AG04450 (cell line): Measurements from ENCODE around the gene PCBP4. TPM values are rescaled to one million over a fixed set of nuclear protein-coding genes. Genes with fewer than 3 reads are reported as not detected.

Experiments
- CTCF ChIA-PET: fragments of 300-600, 350-600 bp; formaldehyde crosslinking; extraction: SDS; loops from one replicate; lab custom pipeline; 2022; ENCODE audit warnings: antibody characterized with exemption, inconsistent platforms; lab: Charles Lee
- POLR2A ChIA-PET: fragments of 350-600 bp; formaldehyde crosslinking; extraction: SDS; loops from one replicate; lab custom pipeline; 2021; ENCODE audit warnings: antibody characterized with exemption, inconsistent platforms; lab: Yijun Ruan, JAX
- DNase-seq: peaks from one replicate; pipeline ENCODE4 v3.0.0-alpha.2; 2011; ENCODE audit warnings: low read depth, low spot score
- H3K27ac ChIP-seq: one replicate; pipeline ENCODE4 v1.5.1; 2012; ENCODE audit warnings: low read depth, low read length, control low read depth
- H3K27me3 ChIP-seq: one replicate; pipeline ENCODE4 v1.6.0; 2012; ENCODE audit warnings: low read length; ENCODE audit not compliant: control insufficient read depth, insufficient read depth
- H3K4me3 ChIP-seq: 2 replicates; pipeline ENCODE4 v1.5.1; 2011; ENCODE audit warnings: mild to moderate bottlenecking, low read depth, low read length, control low read depth
- H3K9me3 ChIP-seq: 2 replicates; pipeline ENCODE4 v1.5.1; 2012; ENCODE audit warnings: low read length; ENCODE audit not compliant: control insufficient read depth, insufficient read depth
- CTCF ChIP-seq: IDR thresholded peaks from 2 replicates; pipeline ENCODE4 v1.5.1; 2011; ENCODE audit warnings: low read depth, low read length, control low read depth, inconsistent platforms
- polyA plus RNA-seq: library from polyadenylated mRNA; depleted of rRNA; stranded (reverse); fragments of >200 nt; gene quantifications from 2 replicates; pipeline ENCODE4 v1.2.3, GENCODE V29; 2011

PCBP4 gene
- polyA plus RNA-seq, 1 experiment, result 54.6 TPM

- CTCF ChIA-PET, result interaction anchor here (1.4 to 1.7 kb wide), 2 partner anchors 10 to 109 kb away, joined by 3 to 5 read pairs; no protein-coding TSS in a partner anchor
- POLR2A ChIA-PET, result interaction anchor here (0.8 kb wide), 1 partner anchor 17 kb away, joined by 3 read pairs; the partner anchor contains the start of gene RPL29
- no peak for TF ChIP-seq CTCF
Observed at GRCh38 chr3:52012699-52013098, 45.4 kb upstream of the PCBP4 start.

GRCh38 chr3:52010431-52010830, 43.2 kb upstream of the PCBP4 start:
- TF ChIP-seq CTCF, result no peak
- H3K9me3 ChIP-seq, result no peaks in the 10 kb centered on the region
- DNase-seq, result no peak
- CTCF ChIA-PET, result no interaction called here
- POLR2A ChIA-PET, result no interaction called here
- no peak overlapping the region for H3K27ac ChIP-seq
- H3K4me3 ChIP-seq, result no peak overlapping the region
- peaks cover 3% of the 10 kb centered on the region for H3K27me3 ChIP-seq

More at GRCh38 chr3:52012699-52013098, 45.4 kb upstream of the PCBP4 start:
- no peak for DNase-seq
- Histone ChIP-seq H3K27me3 (peaks cover 3% of the 10 kb centered on the region), H3K4me3 (no peak overlapping the region), H3K27ac (no peak overlapping the region), H3K9me3 (no peaks in the 10 kb centered on the region)

GRCh38 chr3:52007291-52007690, 40.0 kb upstream of the PCBP4 start:
- H3K9me3 ChIP-seq, result no peaks in the 10 kb centered on the region
- no peak for DNase-seq
- CTCF ChIA-PET, result interaction anchor here (7.4 kb wide), 2 partner anchors 114 to 140 kb away, joined by 138 to 142 read pairs; no protein-coding TSS in a partner anchor
- no peak overlapping the region for H3K27ac ChIP-seq
- H3K27me3 ChIP-seq, result peaks cover 5% of the 10 kb centered on the region
- no peak for TF ChIP-seq CTCF
- no peak overlapping the region for H3K4me3 ChIP-seq
- POLR2A ChIA-PET, result interaction anchor here (0.6 kb wide), 1 partner anchor 12 kb away, joined by 4 read pairs; the partner anchor contains the start of gene RPL29

- TF ChIP-seq CTCF, result no peak
- ChIA-PET CTCF (interaction anchor here (7.4 kb wide), 2 partner anchors 114 to 141 kb away, joined by 138 to 142 read pairs; no protein-coding TSS in a partner anchor), POLR2A (no interaction called here)
- Histone ChIP-seq H3K27me3 (peaks cover 5% of the 10 kb centered on the region), H3K9me3 (no peaks in the 10 kb centered on the region), H3K4me3 (no peak overlapping the region), H3K27ac (no peak overlapping the region)
- DNase-seq, result no peak
Observed at GRCh38 chr3:52006820-52007133, 39.5 kb upstream of the PCBP4 start.

- POLR2A ChIA-PET, result interaction anchor here (1.0 kb wide), 1 partner anchor 51 kb away, joined by 3 read pairs; no protein-coding TSS in a partner anchor
- Histone ChIP-seq H3K9me3 (no peaks in the 10 kb centered on the region), H3K27me3 (peaks cover 5% of the 10 kb centered on the region), H3K4me3 (peak overlapping the region; percentile 27), H3K27ac (peak overlapping the region; percentile 39)
- TF ChIP-seq CTCF, result no peak
- DNase-seq, result no peak
- CTCF ChIA-PET, result interaction anchor here (0.9 to 7.4 kb wide), 6 partner anchors 9 to 141 kb away, joined by 3 to 142 read pairs (median 12); no protein-coding TSS in a partner anchor
Observed at GRCh38 chr3:52006017-52006819, 39.0 kb upstream of the PCBP4 start.
